Liver (tissue), 9 donors: ENCODE measurements around the gene ASPSCR1. TPM values are rescaled to one million over a fixed set of nuclear protein-coding genes. Genes with fewer than 3 reads are reported as not detected.
A peak's percentile ranks its signal among the peaks of the same experiment; 100 is the strongest.

ENCODE experiments used
- DNase-seq: peaks from one replicate; pipeline ENCODE4 v3.0.0-alpha.2; 2017; ENCODE audit warnings: low spot score
- H3K27ac ChIP-seq, 2 donors: one replicate each; pipeline ENCODE4 v1.7.0; 2013; ENCODE audit warnings: inconsistent platforms in 2 of 2, low read length in 2 of 2, control low read depth in 1 of 2, low read depth in 1 of 2, mild to moderate bottlenecking in 1 of 2
- H3K27me3 ChIP-seq, 4 donors: one replicate each; pipeline versions ENCODE4 v1.6.1 to v1.7.0; 2013; ENCODE audit warnings: low read length in 3 of 4, inconsistent platforms in 1 of 4, mild to moderate bottlenecking in 1 of 4, moderate library complexity in 1 of 4; ENCODE audit not compliant: control insufficient read depth in 4 of 4, insufficient read depth in 4 of 4
- H3K36me3 ChIP-seq, 4 donors: one replicate each; pipeline versions ENCODE4 v1.6.1 to v1.7.0; 2013; ENCODE audit warnings: low read length in 3 of 4, mild to moderate bottlenecking in 3 of 4, low read depth in 1 of 4, moderate library complexity in 1 of 4; ENCODE audit not compliant: control insufficient read depth in 4 of 4, insufficient read depth in 3 of 4
- H3K4me1 ChIP-seq, 4 donors: one replicate each; pipeline versions ENCODE4 v1.6.1 to v1.7.0; 2013; ENCODE audit warnings: low read length in 3 of 4, mild to moderate bottlenecking in 3 of 4, moderate library complexity in 1 of 4; ENCODE audit not compliant: control insufficient read depth in 4 of 4, insufficient read depth in 4 of 4
- H3K4me3 ChIP-seq, 3 donors: one replicate each; pipeline versions ENCODE4 v1.6.1 to v1.7.0; 2013; ENCODE audit warnings: low read length in 3 of 3, control low read depth in 1 of 3, low read depth in 1 of 3, mild to moderate bottlenecking in 1 of 3
- H3K9ac ChIP-seq, 2 donors: one replicate each; pipeline ENCODE4 v1.7.0; 2013; ENCODE audit warnings: low read length in 2 of 2, mild to moderate bottlenecking in 2 of 2, moderate library complexity in 2 of 2, control low read depth in 1 of 2, low read depth in 1 of 2
- H3K9me3 ChIP-seq, 4 donors: one replicate each; pipeline versions ENCODE4 v1.6.1 to v1.7.0; 2013; ENCODE audit warnings: low read length in 3 of 4; ENCODE audit not compliant: control insufficient read depth in 4 of 4
- FOXA2 ChIP-seq: IDR thresholded peaks from 2 replicates; pipeline ENCODE4 v1.6.1; 2016; ENCODE audit warnings: antibody characterized with exemption
- HNF4A ChIP-seq, 2 donors: conservative IDR thresholded peaks; 2 replicates each; pipeline ENCODE4 v1.6.1; 2016; ENCODE audit warnings: antibody characterized with exemption in 2 of 2, mild to moderate bottlenecking in 2 of 2
- JUND ChIP-seq, 2 donors: IDR thresholded peaks; 2 replicates each; pipeline ENCODE4 v1.6.1; 2016; ENCODE audit warnings: antibody characterized with exemption in 2 of 2
- NR2F2 ChIP-seq: IDR thresholded peaks from 2 replicates; pipeline ENCODE4 v1.6.1; 2016; ENCODE audit warnings: antibody characterized with exemption
- RAD21 ChIP-seq, 2 donors: IDR thresholded peaks; 2 replicates each; pipeline ENCODE4 v1.6.1; 2016; ENCODE audit warnings: antibody characterized with exemption in 2 of 2, mild to moderate bottlenecking in 2 of 2
- SP1 ChIP-seq: IDR thresholded peaks from 2 replicates; pipeline ENCODE4 v1.6.1; 2018; ENCODE audit warnings: antibody characterized with exemption, mild to moderate bottlenecking
- TAF1 ChIP-seq: conservative IDR thresholded peaks from 2 replicates; pipeline ENCODE4 v1.6.1; 2016; ENCODE audit warnings: antibody characterized with exemption, mild to moderate bottlenecking
- ZBTB33 ChIP-seq: IDR thresholded peaks from 2 replicates; pipeline ENCODE4 v1.6.1; 2016; ENCODE audit warnings: antibody characterized with exemption
- WGBS: extraction: QIAGEN DNeasy Blood & Tissue Kit; methylation state at CpG from one replicate; pipeline ENCODE4 v1.1.7; 2013; 5-methylcytosine and 5-hydroxymethylcytosine counted together
- polyA plus RNA-seq, 2 donors: library from polyadenylated mRNA; stranded (reverse) in 1 of 2; unstranded in 1 of 2; fragments of 200-250 nt in 1 of 2; fragments of >200 nt in 1 of 2; fragmentation: Nextera tagmentation in 1 of 2; extraction: Ambion mirVana in 1 of 2; gene quantifications; one replicate each; pipeline versions ENCODE4 v1.2.1 to v1.2.3, GENCODE V29; 2013 to 2015
- total RNA-seq, 2 donors: library from RNA; depleted of rRNA; stranded (reverse); fragments of >200 nt; gene quantifications; one replicate each; pipeline ENCODE4 v1.2.3, GENCODE V29; 2014
- TF ChIP-seq, protein P1 (sequence below): fragments of 150-350 bp; IDR thresholded peaks from 2 replicates; pipeline ENCODE4 v1.5.1; 2017; ENCODE audit warnings: improper control_type of control experiment, low read depth, low read length; ENCODE audit not compliant: missing input control
- TF ChIP-seq, protein P2 (sequence below): IDR thresholded peaks from 2 replicates; pipeline ENCODE4 v1.6.1; 2016; ENCODE audit warnings: antibody characterized with exemption
- donor health status: healthy.
- donor health status: healthy.
- donor health status: healthy.
- donor health status: healthy.
- donor health status: healthy.

ASPSCR1 gene
- total and polyA plus RNA-seq, 4 donors: 17.8 to 26.2 (median 20.4) TPM

GRCh38 chr17:82000803-82001570 is 23.6 kb downstream of the ASPSCR1 start:
- Histone ChIP-seq H3K27ac (peak overlapping the region in 1 of 2 donors; percentile 52), H3K9me3 (no peaks in the 10 kb centered on the region), H3K36me3 (peaks cover 0 to 3% (median under 1%) of the 10 kb centered on the region in 4 donors), H3K4me3 (no peak overlapping the region), H3K27me3 (no peaks in the 10 kb centered on the region), H3K4me1 (peaks cover 6 to 20% (median 11%) of the 10 kb centered on the region in 4 donors), H3K9ac (no peak overlapping the region)
- WGBS: 58% methylated on average over 32 of the region's 32 CpGs
- no peak for DNase-seq
- TF ChIP-seq, protein P1, sequence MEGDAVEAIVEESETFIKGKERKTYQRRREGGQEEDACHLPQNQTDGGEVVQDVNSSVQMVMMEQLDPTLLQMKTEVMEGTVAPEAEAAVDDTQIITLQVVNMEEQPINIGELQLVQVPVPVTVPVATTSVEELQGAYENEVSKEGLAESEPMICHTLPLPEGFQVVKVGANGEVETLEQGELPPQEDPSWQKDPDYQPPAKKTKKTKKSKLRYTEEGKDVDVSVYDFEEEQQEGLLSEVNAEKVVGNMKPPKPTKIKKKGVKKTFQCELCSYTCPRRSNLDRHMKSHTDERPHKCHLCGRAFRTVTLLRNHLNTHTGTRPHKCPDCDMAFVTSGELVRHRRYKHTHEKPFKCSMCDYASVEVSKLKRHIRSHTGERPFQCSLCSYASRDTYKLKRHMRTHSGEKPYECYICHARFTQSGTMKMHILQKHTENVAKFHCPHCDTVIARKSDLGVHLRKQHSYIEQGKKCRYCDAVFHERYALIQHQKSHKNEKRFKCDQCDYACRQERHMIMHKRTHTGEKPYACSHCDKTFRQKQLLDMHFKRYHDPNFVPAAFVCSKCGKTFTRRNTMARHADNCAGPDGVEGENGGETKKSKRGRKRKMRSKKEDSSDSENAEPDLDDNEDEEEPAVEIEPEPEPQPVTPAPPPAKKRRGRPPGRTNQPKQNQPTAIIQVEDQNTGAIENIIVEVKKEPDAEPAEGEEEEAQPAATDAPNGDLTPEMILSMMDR: no peak
- TF ChIP-seq FOXA2 (no peak), SP1 (peak; percentile 49), RAD21 (IDR thresholded peaks at IDR 0.05) (no peak), HNF4A (conservative IDR thresholded peaks at IDR 0.05) (peak in 1 of 2 donors; percentile 56)
- TF ChIP-seq, protein P2, sequence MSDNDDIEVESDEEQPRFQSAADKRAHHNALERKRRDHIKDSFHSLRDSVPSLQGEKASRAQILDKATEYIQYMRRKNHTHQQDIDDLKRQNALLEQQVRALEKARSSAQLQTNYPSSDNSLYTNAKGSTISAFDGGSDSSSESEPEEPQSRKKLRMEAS: no peak

DNA sequence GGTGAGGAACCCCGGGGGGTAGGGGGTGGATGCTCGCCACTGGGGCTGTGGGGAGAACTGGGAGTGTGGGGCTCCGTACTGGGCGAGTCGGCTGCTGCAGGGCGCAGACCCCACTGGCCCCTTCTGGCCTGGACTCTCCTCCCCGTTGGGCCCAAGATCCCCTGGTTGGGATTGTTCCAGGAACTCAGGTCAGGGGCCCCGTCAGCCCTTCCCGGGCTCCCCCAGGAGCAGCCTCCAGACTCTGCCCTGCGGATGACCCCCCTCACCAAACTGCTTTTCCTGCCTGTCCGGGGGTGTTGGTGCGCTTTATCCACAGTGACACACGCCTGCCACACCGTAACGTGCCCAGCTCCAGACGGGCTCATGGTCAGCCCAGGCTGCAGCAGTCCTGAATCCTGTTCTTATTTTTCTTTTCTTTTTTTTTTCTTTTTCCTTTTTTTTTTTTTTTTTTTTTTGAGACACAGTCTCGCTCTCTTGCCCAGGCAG is 24.2 kb downstream of the ASPSCR1 start:
- Histone ChIP-seq H3K27ac (peak overlapping the region in 1 of 2 donors; percentile 11), H3K4me1 (peaks cover 6 to 20% (median 11%) of the 10 kb centered on the region in 4 donors), H3K4me3 (no peak overlapping the region), H3K27me3 (no peaks in the 10 kb centered on the region), H3K9me3 (no peaks in the 10 kb centered on the region), H3K9ac (no peak overlapping the region), H3K36me3 (peaks cover 0 to 3% (median under 1%) of the 10 kb centered on the region in 4 donors)
- TF ChIP-seq SP1: no peak
- TF ChIP-seq NR2F2: no peak
- no peak for TF ChIP-seq ZBTB33
- no peak for TF ChIP-seq FOXA2
- TF ChIP-seq TAF1: no peak
- no peak for TF ChIP-seq JUND (IDR thresholded peaks at IDR 0.05)
- 88% methylated on average over 17 of the region's 17 CpGs for WGBS
- DNase-seq: no peak
